A549 (cell line): Measurements from ENCODE around the gene SORCS1. TPM values are rescaled to one million over a fixed set of nuclear protein-coding genes. Genes with fewer than 3 reads are reported as not detected.

Experiments used
- ATAC-seq, 2 experiments: fragments of 200-7000 bp in 1 of 2; fragments of >200 bp in 1 of 2; cut with Nextera tagmentation in 1 of 2; cut with Tn5 transposase in 1 of 2; 3 replicates each; pipeline versions ENCODE4 v1.8.0 to v1.9.1; 2018 to 2020; ENCODE audit warnings: mild to moderate bottlenecking in 1 of 2, moderate library complexity in 1 of 2
- CTCF ChIA-PET: fragments of 300-600 bp; sonication (Branson Sonifier 250); formaldehyde crosslinking; extraction: SDS; loops from one replicate; lab custom pipeline; 2021; ENCODE audit warnings: antibody characterized with exemption, inconsistent platforms; lab: Yijun Ruan, JAX
- POLR2A ChIA-PET: fragments of 350-600 bp; formaldehyde crosslinking; extraction: SDS; loops from one replicate; lab custom pipeline; 2021; ENCODE audit warnings: antibody characterized with exemption, inconsistent platforms; lab: Yijun Ruan, JAX
- DNase-seq, 2 experiments: peaks; one replicate each; pipeline versions ENCODE4 v3.0.0 to v3.0.0-alpha.2; 2011 to 2016; ENCODE audit warnings: low read depth in 1 of 2, low spot score in 1 of 2
- FAIRE-seq: peaks from 2 replicates; lab custom pipeline; 2011; peaks lifted over from hg19 to GRCh38; lab: Jason Lieb, UNC
- H3K27ac ChIP-seq, 2 experiments: fragments of >200 bp; sonication (Bioruptor Twin); formaldehyde crosslinking; 3 replicates each; pipeline ENCODE4 v1.5.1; 2016 to 2017
- H3K4me1 ChIP-seq: fragments of >200 bp; sonication (Bioruptor Twin); formaldehyde crosslinking; 3 replicates; pipeline ENCODE4 v1.6.1; 2016
- H3K4me2 ChIP-seq: fragments of >200 bp; sonication (Bioruptor Twin); formaldehyde crosslinking; 3 replicates; pipeline ENCODE4 v1.6.1; 2016
- H3K4me3 ChIP-seq: fragments of >200 bp; sonication (Bioruptor Twin); formaldehyde crosslinking; 3 replicates; pipeline ENCODE4 v1.5.1; 2016
- H3K9me3 ChIP-seq: fragments of >200 bp; sonication (Bioruptor Twin); formaldehyde crosslinking; 3 replicates; pipeline ENCODE4 v1.6.1; 2016
- CEBPB ChIP-seq, 2 experiments: fragments of >200 bp in 1 of 2; sonication (Bioruptor Twin) in 1 of 2; formaldehyde crosslinking in 1 of 2; IDR thresholded peaks; 2 replicates each; pipeline ENCODE4 v1.6.1; 2012 to 2016
- ESRRA ChIP-seq: fragments of 150-350 bp; IDR thresholded peaks from 2 replicates; pipeline ENCODE4 v1.6.1; 2014; ENCODE audit warnings: mild to moderate bottlenecking, low read length, borderline replicate concordance
- FOXS1 ChIP-seq: fragments of 250-450 bp; sonication (Bioruptor Pico); IDR thresholded peaks from 2 replicates; pipeline ENCODE4 v1.5.0; 2020; ENCODE audit warnings: mild to moderate bottlenecking, moderate library complexity
- GATA3 ChIP-seq: IDR thresholded peaks from 2 replicates; pipeline ENCODE4 v1.6.1; 2012; ENCODE audit warnings: borderline replicate concordance
- HDAC2 ChIP-seq: fragments of 200-600 bp; sonication (generic); IDR thresholded peaks from 2 replicates; pipeline ENCODE4 v1.6.1; 2016
- HOXB5 ChIP-seq: fragments of 250-450 bp; sonication (Bioruptor Pico); IDR thresholded peaks from 2 replicates; pipeline ENCODE4 v1.5.0; 2020; ENCODE audit warnings: mild to moderate bottlenecking, moderate library complexity
- KDM1A ChIP-seq: fragments of 200-600 bp; sonication (generic); IDR thresholded peaks from 2 replicates; pipeline ENCODE4 v1.6.1; 2016; ENCODE audit warnings: low read depth, mild to moderate bottlenecking
- KDM5A ChIP-seq: fragments of 200-600 bp; sonication (generic); IDR thresholded peaks from 2 replicates; pipeline ENCODE4 v1.6.1; 2016; ENCODE audit warnings: antibody characterized with exemption, mild to moderate bottlenecking
- MAFK ChIP-seq: fragments of 450-650 bp; IDR thresholded peaks from 2 replicates; pipeline ENCODE4 v1.6.1; 2014; ENCODE audit not compliant: partially characterized antibody
- MAZ ChIP-seq: fragments of 150-350 bp; IDR thresholded peaks from 2 replicates; pipeline ENCODE4 v1.6.1; 2014; ENCODE audit warnings: antibody characterized with exemption, low read depth, low read length, borderline replicate concordance
- NFE2L2 ChIP-seq: fragments of 150-350 bp; conservative IDR thresholded peaks from 2 replicates; pipeline ENCODE4 v1.6.1; 2014; ENCODE audit warnings: low read length
- NPAS2 ChIP-seq: fragments of 250-450 bp; sonication (Bioruptor Pico); IDR thresholded peaks from 2 replicates; pipeline ENCODE4 v1.8.0; 2022; ENCODE audit warnings: mild to moderate bottlenecking, moderate library complexity, borderline replicate concordance
- NR3C1 ChIP-seq: fragments of >200 bp; sonication (Bioruptor Twin); formaldehyde crosslinking; IDR thresholded peaks from 3 replicates; pipeline ENCODE4 v1.6.1; 2017
- POLR2A ChIP-seq: IDR thresholded peaks from 2 replicates; pipeline ENCODE4 v1.6.1; 2012; ENCODE audit warnings: mild to moderate bottlenecking, low read length
- RNF2 ChIP-seq: fragments of 200-600 bp; sonication (generic); IDR thresholded peaks from 2 replicates; pipeline ENCODE4 v1.6.1; 2016; ENCODE audit warnings: low read depth, mild to moderate bottlenecking, antibody characterized with exemption, moderate library complexity, borderline replicate concordance
- ZFP36 ChIP-seq: fragments of 450-650 bp; IDR thresholded peaks from 2 replicates; pipeline ENCODE4 v1.6.1; 2014; ENCODE audit warnings: borderline replicate concordance; ENCODE audit not compliant: partially characterized antibody
- ZSCAN20 ChIP-seq: fragments of 250-450 bp; sonication (Bioruptor Pico); IDR thresholded peaks from 2 replicates; pipeline ENCODE4 v1.8.0; 2022; ENCODE audit warnings: mild to moderate bottlenecking, moderate library complexity
- WGBS: methylation state at CpG from one replicate; pipeline ENCODE4 v1.1.6; 2017; ENCODE audit errors: missing lambda C conversion rate; 5-methylcytosine and 5-hydroxymethylcytosine counted together
- polyA plus RNA-seq, 4 experiments: library from polyadenylated mRNA; depleted of rRNA in 3 of 4; stranded (reverse); fragments of >200 nt; fragmentation: RNase III in 1 of 4; extraction: RNeasy Plus Mini Kit Qiagen cat#74134 plus additional on column Dnase treatment in 1 of 4; gene quantifications; 2 replicates in 3 of 4; 3 replicates in 1 of 4; pipeline ENCODE4 v1.2.3, GENCODE V29; 2011 to 2017
- TF ChIP-seq, protein P1 (sequence below): fragments of 250-450 bp; sonication (Bioruptor Pico); IDR thresholded peaks from 2 replicates; pipeline ENCODE4 v1.5.0; 2021; ENCODE audit warnings: mild to moderate bottlenecking, moderate library complexity, borderline replicate concordance
- TF ChIP-seq, protein P2 (sequence below): fragments of >200 bp; sonication (Bioruptor Twin); formaldehyde crosslinking; IDR thresholded peaks from 3 replicates; pipeline ENCODE4 v1.5.1; 2016
- TF ChIP-seq, protein P3 (sequence below): IDR thresholded peaks from 2 replicates; pipeline ENCODE4 v1.6.1; 2012
- TF ChIP-seq, protein P4 (sequence below): fragments of >200 bp; sonication (Bioruptor Twin); formaldehyde crosslinking; IDR thresholded peaks from 2 replicates; pipeline ENCODE4 v1.6.1; 2016
- TF ChIP-seq, protein P5 (sequence below): fragments of >200 bp; sonication (Bioruptor Twin); formaldehyde crosslinking; IDR thresholded peaks from 3 replicates; pipeline ENCODE4 v1.6.1; 2016

SORCS1 gene
- polyA plus RNA-seq, 2 of the 4 experiments (the other 2 are of a cell fraction), result not detected

DNA sequence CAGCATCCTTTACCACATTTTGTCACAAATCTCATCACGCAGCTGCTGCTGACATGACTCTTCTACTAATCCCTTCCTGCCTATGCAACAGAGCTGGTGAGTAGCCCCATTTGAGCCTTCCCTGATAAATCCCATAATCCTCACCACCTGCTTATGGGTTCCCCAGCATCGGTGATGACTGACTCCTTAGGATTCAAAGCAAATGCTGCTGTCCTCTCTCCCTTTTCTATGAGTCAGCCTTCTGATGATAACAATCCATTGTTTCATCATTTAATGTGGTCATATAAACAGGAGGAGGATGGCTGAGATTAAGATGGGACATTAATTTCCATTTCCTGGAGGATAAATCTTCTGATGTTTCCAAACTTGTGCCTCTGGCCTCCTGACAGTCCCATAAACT lies 73.4 kb downstream of the SORCS1 start:
- Histone ChIP-seq H3K4me2 (no peak overlapping the region), H3K9me3 (no peaks in the 10 kb centered on the region), H3K4me3 (no peak overlapping the region), H3K27ac (no peak overlapping the region), H3K4me1 (no peaks in the 10 kb centered on the region)
- no peak for ATAC-seq
- TF ChIP-seq NFE2L2, result no peak
- TF ChIP-seq, protein P1, sequence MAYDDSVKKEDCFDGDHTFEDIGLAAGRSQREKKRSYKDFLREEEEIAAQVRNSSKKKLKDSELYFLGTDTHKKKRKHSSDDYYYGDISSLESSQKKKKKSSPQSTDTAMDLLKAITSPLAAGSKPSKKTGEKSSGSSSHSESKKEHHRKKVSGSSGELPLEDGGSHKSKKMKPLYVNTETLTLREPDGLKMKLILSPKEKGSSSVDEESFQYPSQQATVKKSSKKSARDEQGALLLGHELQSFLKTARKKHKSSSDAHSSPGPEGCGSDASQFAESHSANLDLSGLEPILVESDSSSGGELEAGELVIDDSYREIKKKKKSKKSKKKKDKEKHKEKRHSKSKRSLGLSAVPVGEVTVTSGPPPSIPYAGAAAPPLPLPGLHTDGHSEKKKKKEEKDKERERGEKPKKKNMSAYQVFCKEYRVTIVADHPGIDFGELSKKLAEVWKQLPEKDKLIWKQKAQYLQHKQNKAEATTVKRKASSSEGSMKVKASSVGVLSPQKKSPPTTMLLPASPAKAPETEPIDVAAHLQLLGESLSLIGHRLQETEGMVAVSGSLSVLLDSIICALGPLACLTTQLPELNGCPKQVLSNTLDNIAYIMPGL (CRISPR knock-in tag), result no peak
- TF ChIP-seq, protein P2, sequence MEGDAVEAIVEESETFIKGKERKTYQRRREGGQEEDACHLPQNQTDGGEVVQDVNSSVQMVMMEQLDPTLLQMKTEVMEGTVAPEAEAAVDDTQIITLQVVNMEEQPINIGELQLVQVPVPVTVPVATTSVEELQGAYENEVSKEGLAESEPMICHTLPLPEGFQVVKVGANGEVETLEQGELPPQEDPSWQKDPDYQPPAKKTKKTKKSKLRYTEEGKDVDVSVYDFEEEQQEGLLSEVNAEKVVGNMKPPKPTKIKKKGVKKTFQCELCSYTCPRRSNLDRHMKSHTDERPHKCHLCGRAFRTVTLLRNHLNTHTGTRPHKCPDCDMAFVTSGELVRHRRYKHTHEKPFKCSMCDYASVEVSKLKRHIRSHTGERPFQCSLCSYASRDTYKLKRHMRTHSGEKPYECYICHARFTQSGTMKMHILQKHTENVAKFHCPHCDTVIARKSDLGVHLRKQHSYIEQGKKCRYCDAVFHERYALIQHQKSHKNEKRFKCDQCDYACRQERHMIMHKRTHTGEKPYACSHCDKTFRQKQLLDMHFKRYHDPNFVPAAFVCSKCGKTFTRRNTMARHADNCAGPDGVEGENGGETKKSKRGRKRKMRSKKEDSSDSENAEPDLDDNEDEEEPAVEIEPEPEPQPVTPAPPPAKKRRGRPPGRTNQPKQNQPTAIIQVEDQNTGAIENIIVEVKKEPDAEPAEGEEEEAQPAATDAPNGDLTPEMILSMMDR, result no peak
- TF ChIP-seq, protein P3, sequence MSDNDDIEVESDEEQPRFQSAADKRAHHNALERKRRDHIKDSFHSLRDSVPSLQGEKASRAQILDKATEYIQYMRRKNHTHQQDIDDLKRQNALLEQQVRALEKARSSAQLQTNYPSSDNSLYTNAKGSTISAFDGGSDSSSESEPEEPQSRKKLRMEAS, result no peak
- TF ChIP-seq RNF2, result no peak
- POLR2A ChIA-PET, result no interaction called here
- FAIRE-seq, result no peak
- CTCF ChIA-PET, result no interaction called here
- no peak for DNase-seq
- 0% methylated on average over 2 of the region's 2 CpGs for WGBS

DNA sequence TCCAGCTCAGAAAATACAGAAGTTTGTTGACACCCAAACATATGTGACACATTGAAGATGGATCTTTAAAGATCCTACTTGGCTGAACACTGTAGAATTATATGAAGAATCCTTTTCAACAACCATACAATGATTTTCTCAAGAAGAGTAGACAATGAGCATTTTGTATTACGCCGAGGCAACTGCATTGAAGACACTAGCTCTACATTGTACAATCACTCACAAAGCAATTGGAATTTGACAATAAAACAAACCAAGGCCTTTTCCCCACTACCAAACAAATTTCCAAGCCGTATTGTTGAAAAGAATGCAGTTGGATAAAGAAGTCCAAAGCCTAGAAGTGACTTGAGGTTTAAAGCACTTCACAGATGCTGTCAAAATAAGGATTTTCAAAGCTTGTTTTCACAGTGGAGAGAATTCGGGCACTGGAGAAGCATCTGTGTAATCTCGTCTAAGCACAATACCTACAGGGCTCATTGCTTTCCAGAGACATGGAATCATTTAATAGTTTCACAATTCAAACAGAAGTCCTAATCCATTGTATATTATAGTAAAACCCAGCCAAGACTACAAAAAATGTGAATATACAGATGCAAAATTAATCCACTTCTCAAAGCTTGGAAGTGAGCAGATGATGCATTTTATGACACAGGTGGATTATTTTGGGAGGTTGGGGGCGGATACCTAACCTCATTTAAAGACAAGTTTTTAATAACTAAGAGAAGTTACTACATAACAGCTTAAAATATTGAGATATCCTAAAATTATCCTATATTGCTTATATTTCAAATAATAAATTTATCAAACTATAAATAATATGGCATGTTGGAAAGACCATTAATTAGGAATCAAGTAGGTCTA lies 78.6 kb downstream of the SORCS1 start:
- POLR2A ChIA-PET, result no interaction called here
- no peak overlapping the region for H3K4me3 ChIP-seq
- 5% methylated on average over 6 of the region's 6 CpGs for WGBS
- TF ChIP-seq HDAC2 (no peak), MAZ (no peak), POLR2A (no peak), ZSCAN20 (CRISPR knock-in tag) (no peak), KDM5A (no peak), NR3C1 (no peak), MAFK (no peak), HOXB5 (CRISPR knock-in tag) (no peak), CEBPB (IDR thresholded peaks at IDR 0.05) (no peak)
- TF ChIP-seq, protein P1 (CRISPR knock-in tag), result no peak
- no peaks in the 10 kb centered on the region for H3K9me3 ChIP-seq
- H3K4me1 ChIP-seq, result no peaks in the 10 kb centered on the region
- CTCF ChIA-PET, result no interaction called here
- H3K27ac ChIP-seq, result no peak overlapping the region
- DNase-seq (no peak), ATAC-seq (no peak), FAIRE-seq (no peak)
- no peak overlapping the region for H3K4me2 ChIP-seq

DNA sequence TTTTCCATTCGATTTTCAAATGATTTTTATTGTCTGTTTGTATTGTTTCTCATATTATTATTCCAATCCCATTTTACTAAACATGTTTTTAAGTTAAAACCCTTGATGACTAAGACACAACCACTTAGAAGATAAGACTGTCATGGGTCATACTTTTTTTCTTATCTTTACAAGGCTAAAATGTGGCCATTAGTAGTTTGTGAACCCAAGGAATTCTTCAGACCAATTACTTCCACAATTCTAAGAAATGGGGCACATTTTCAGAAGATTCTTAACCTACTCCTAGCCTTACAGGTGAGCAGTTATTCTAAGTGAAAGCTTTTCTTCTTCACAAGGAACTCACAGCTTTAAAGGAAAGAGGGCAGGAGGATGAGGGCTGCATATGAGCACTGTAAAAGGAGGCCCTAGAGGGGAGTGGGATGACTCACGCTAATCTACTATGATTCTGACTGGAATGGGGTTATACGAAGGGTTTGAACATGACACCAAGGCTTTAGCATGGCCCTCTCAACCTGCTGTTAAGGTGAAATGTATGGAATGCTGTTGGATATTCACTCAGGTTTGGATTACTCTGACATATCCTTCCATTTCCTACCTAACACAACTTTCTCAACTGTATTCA lies 81.0 kb downstream of the SORCS1 start:
- no peak overlapping the region for H3K4me2 ChIP-seq
- no peak for DNase-seq
- ATAC-seq, result no peak
- POLR2A ChIA-PET, result no interaction called here
- no peak for FAIRE-seq
- CTCF ChIA-PET, result no interaction called here
- H3K27ac ChIP-seq, result no peak overlapping the region
- no peaks in the 10 kb centered on the region for H3K9me3 ChIP-seq
- H3K4me3 ChIP-seq, result no peak overlapping the region
- WGBS, result 0% methylated on average over 3 of the region's 3 CpGs
- no peaks in the 10 kb centered on the region for H3K4me1 ChIP-seq
- TF ChIP-seq, protein P4, sequence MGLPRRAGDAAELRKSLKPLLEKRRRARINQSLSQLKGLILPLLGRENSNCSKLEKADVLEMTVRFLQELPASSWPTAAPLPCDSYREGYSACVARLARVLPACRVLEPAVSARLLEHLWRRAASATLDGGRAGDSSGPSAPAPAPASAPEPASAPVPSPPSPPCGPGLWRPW, result no peak
- TF ChIP-seq, protein P5, sequence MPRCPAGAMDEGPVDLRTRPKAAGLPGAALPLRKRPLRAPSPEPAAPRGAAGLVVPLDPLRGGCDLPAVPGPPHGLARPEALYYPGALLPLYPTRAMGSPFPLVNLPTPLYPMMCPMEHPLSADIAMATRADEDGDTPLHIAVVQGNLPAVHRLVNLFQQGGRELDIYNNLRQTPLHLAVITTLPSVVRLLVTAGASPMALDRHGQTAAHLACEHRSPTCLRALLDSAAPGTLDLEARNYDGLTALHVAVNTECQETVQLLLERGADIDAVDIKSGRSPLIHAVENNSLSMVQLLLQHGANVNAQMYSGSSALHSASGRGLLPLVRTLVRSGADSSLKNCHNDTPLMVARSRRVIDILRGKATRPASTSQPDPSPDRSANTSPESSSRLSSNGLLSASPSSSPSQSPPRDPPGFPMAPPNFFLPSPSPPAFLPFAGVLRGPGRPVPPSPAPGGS, result no peak
- TF ChIP-seq KDM1A (no peak), NPAS2 (CRISPR knock-in tag) (no peak), GATA3 (no peak), ZFP36 (no peak), ESRRA (no peak), HOXB5 (CRISPR knock-in tag) (no peak), FOXS1 (no peak)
- TF ChIP-seq, protein P2, result no peak
- TF ChIP-seq, protein P3, result no peak
